ENCODE results near the gene TNRC6A. TPM values are rescaled to one million over a fixed set of nuclear protein-coding genes. Genes with fewer than 3 reads are reported as not detected.
"Not testable (repeated sequence)": the region's sequence is repeated elsewhere in the genome, so short reads cannot be mapped to it uniquely, and the experiment has no call there.

Gene TNRC6A
- total and polyA plus RNA-seq, 2 of the 13 experiments (the other 11 are each of a cell fraction or from before 2014, with no cell fraction given) = 30.9 to 43.6 TPM

GRCh38 chr16:24738895-24739294 lies 9.4 kb downstream of the TNRC6A start:
- Histone ChIP-seq H3K9ac (ENCODE audit: insufficient read depth, low read depth, low read length) (no peak overlapping the region), H3K4me3 (replicated peaks in 1 of 3; ENCODE audit: insufficient read depth in 1 of 3, low read depth in 2 of 3, low read length in 3 of 3) (no peak overlapping the region), H4K20me1 (ENCODE audit: insufficient read depth, low read length) (peaks cover 64% of the 10 kb centered on the region), H3K27ac (ENCODE audit: extremely low read length, insufficient read depth, low read length) (no peak overlapping the region), H2AFZ (ENCODE audit: low read length) (no peak overlapping the region), H3K27me3 (ENCODE audit: control insufficient read depth in 1 of 2, insufficient read depth in 2 of 2, low read length in 2 of 2) (no peaks in the 10 kb centered on the region), H3K36me3 (replicated peaks in 1 of 2; ENCODE audit: control insufficient read depth in 1 of 2, insufficient read depth in 2 of 2, low read length in 2 of 2) (peaks cover 4 to 33% of the 10 kb centered on the region in 2 experiments; a peak in 4 of 5 replicates), H3K4me1 (ENCODE audit: insufficient read depth, low read length) (peaks cover 71% of the 10 kb centered on the region), H3K9me3 (ENCODE audit: low read length) (no peaks in the 10 kb centered on the region), H3K4me2 (ENCODE audit: low read depth, low read length) (no peak overlapping the region), H3K79me2 (ENCODE audit: insufficient read depth, low read length) (peaks cover 100% of the 10 kb centered on the region)
- ChIA-PET CTCF (ENCODE audit: low intra/inter-chr PET ratio, low total read pairs) (no interaction called here), POLR2A (interaction anchor here (1.6 kb wide), 1 partner anchor 9 kb away, joined by 3 read pairs; no protein-coding TSS in a partner anchor)
- peak; percentile 40; the same call in 1 of the 2 replicates for TF ChIP-seq ZNF460 (CRISPR knock-in tag; IDR thresholded peaks at IDR 0.05; ENCODE audit: borderline replicate concordance)
- no peak for TF ChIP-seq BCL3 (CRISPR knock-in tag; IDR thresholded peaks at IDR 0.05)
- no peak for ATAC-seq
- FAIRE-seq = no peak
- intact Hi-C loops (cut with micrococcal nuclease; ENCODE audit: unreplicated experiment) (no loop called here), in situ Hi-C loops (cut with HindIII; ENCODE audit: extremely low pct_ligation_motif_present, low pct_unique_long_range_greater_than_20kb) (no loop called here)
- WGBS (ENCODE audit: low lambda C conversion rate) = 92% methylated on average over 3 of the region's 3 CpGs
- no TSS peak for BruUV-seq (replicated peaks)
- DNase-seq (ENCODE audit: low spot score) = no peak

- 99% methylated on average over 4 of the region's 4 CpGs for WGBS (ENCODE audit: low lambda C conversion rate)
- Histone ChIP-seq H3K36me3 (replicated peaks in 1 of 2; ENCODE audit: control insufficient read depth in 1 of 2, insufficient read depth in 2 of 2, low read length in 2 of 2) (peaks cover 9 to 48% of the 10 kb centered on the region in 2 experiments), H2AFZ (ENCODE audit: low read length) (no peak overlapping the region), H3K9me3 (ENCODE audit: low read length) (no peaks in the 10 kb centered on the region), H3K27ac (ENCODE audit: extremely low read length, insufficient read depth, low read length) (no peak overlapping the region), H3K4me1 (ENCODE audit: insufficient read depth, low read length) (peaks cover 41% of the 10 kb centered on the region), H3K27me3 (ENCODE audit: control insufficient read depth in 1 of 2, insufficient read depth in 2 of 2, low read length in 2 of 2) (no peaks in the 10 kb centered on the region), H3K9ac (ENCODE audit: insufficient read depth, low read depth, low read length) (no peak overlapping the region), H3K4me2 (ENCODE audit: low read depth, low read length) (no peak overlapping the region), H3K79me2 (ENCODE audit: insufficient read depth, low read length) (peaks cover 100% of the 10 kb centered on the region), H4K20me1 (ENCODE audit: insufficient read depth, low read length) (peaks cover 88% of the 10 kb centered on the region), H3K4me3 (replicated peaks in 1 of 3; ENCODE audit: insufficient read depth in 1 of 3, low read depth in 2 of 3, low read length in 3 of 3) (no peak overlapping the region)
- DNase-seq (ENCODE audit: low spot score) (no peak), ATAC-seq (no peak), FAIRE-seq (no peak)
- no TSS peak for BruUV-seq (replicated peaks)
- POLR2A ChIA-PET = no interaction called here
- TF ChIP-seq ZNF280D (CRISPR knock-in tag; IDR thresholded peaks at IDR 0.05) (no peak), ZNF121 (CRISPR knock-in tag; IDR thresholded peaks at IDR 0.05) (peak; percentile 55; the same call in 1 of the 2 replicates)
- in situ Hi-C loops (cut with HindIII; ENCODE audit: extremely low pct_ligation_motif_present, low pct_unique_long_range_greater_than_20kb) = no loop called here
- intact Hi-C loops (cut with micrococcal nuclease; ENCODE audit: unreplicated experiment) = no loop called here
- CTCF ChIA-PET (ENCODE audit: low intra/inter-chr PET ratio, low total read pairs) = no interaction called here
Measured at GRCh38 chr16:24741862-24742261, 12.4 kb downstream of the TNRC6A start.

GRCh38 chr16:24742610-24743009 lies 13.2 kb downstream of the TNRC6A start:
- Histone ChIP-seq H3K36me3 (replicated peaks in 1 of 2; ENCODE audit: control insufficient read depth in 1 of 2, insufficient read depth in 2 of 2, low read length in 2 of 2) (peaks cover 10 to 54% of the 10 kb centered on the region in 2 experiments), H3K79me2 (ENCODE audit: insufficient read depth, low read length) (peaks cover 100% of the 10 kb centered on the region), H4K20me1 (ENCODE audit: insufficient read depth, low read length) (peaks cover 91% of the 10 kb centered on the region), H3K4me1 (ENCODE audit: insufficient read depth, low read length) (peaks cover 36% of the 10 kb centered on the region)
- H3K27me3 ChIP-seq (ENCODE audit: control insufficient read depth in 1 of 2, insufficient read depth in 2 of 2, low read length in 2 of 2); intact Hi-C loops (cut with micrococcal nuclease; ENCODE audit: unreplicated experiment); in situ Hi-C loops (cut with HindIII; ENCODE audit: extremely low pct_ligation_motif_present, low pct_unique_long_range_greater_than_20kb); CTCF ChIA-PET (ENCODE audit: low intra/inter-chr PET ratio, low total read pairs); H2AFZ ChIP-seq (ENCODE audit: low read length); FAIRE-seq; H3K9ac ChIP-seq (ENCODE audit: insufficient read depth, low read depth, low read length); H3K4me2 ChIP-seq (ENCODE audit: low read depth, low read length); H3K27ac ChIP-seq (ENCODE audit: extremely low read length, insufficient read depth, low read length); POLR2A ChIA-PET; H3K9me3 ChIP-seq (ENCODE audit: low read length); H3K4me3 ChIP-seq (replicated peaks in 1 of 3; ENCODE audit: insufficient read depth in 1 of 3, low read depth in 2 of 3, low read length in 3 of 3); ATAC-seq; DNase-seq (ENCODE audit: low spot score); BruUV-seq (replicated peaks): not testable (repeated sequence)
- 97% methylated on average over 8 of the region's 8 CpGs for WGBS (ENCODE audit: low lambda C conversion rate)
